H9 (cell line): ENCODE measurements around the gene PBOV1. TPM values are rescaled to one million over a fixed set of nuclear protein-coding genes. Genes with fewer than 3 reads are reported as not detected.

Experiments used
- DNase-seq: peaks from one replicate; pipeline ENCODE4 v3.0.0-alpha.2; 2017
- H2AFZ ChIP-seq: one replicate; pipeline ENCODE4 v1.6.1; 2013; ENCODE audit warnings: mild to moderate bottlenecking, low read length, control low read depth, moderate library complexity
- H2AK5ac ChIP-seq: 2 replicates; pipeline ENCODE4 v1.6.1; 2013; ENCODE audit warnings: low read length, control low read depth, mixed read lengths; ENCODE audit not compliant: insufficient read length
- H2BK120ac ChIP-seq: one replicate; pipeline ENCODE4 v1.6.1; 2013; ENCODE audit warnings: low read depth, mild to moderate bottlenecking, low read length, control low read depth, inconsistent platforms; ENCODE audit not compliant: poor library complexity, severe bottlenecking
- H2BK12ac ChIP-seq: 2 replicates; pipeline ENCODE4 v1.6.1; 2013; ENCODE audit warnings: low read length, control low read depth, mixed read lengths, low read depth; ENCODE audit not compliant: insufficient read length
- H2BK15ac ChIP-seq: 2 replicates; pipeline ENCODE4 v1.6.1; 2013; ENCODE audit warnings: low read depth, low read length, control low read depth
- H2BK20ac ChIP-seq: one replicate; pipeline ENCODE4 v1.6.1; 2013; ENCODE audit warnings: low read depth, mild to moderate bottlenecking, low read length, control low read depth, inconsistent platforms; ENCODE audit not compliant: poor library complexity, severe bottlenecking
- H2BK5ac ChIP-seq: 2 replicates; pipeline ENCODE4 v1.6.1; 2013; ENCODE audit warnings: low read length, control low read depth, mixed read lengths; ENCODE audit not compliant: insufficient read length
- H3K14ac ChIP-seq: 2 replicates; pipeline ENCODE4 v1.6.1; 2013; ENCODE audit warnings: low read length, control low read depth; ENCODE audit not compliant: insufficient read depth
- H3K18ac ChIP-seq: 2 replicates; pipeline ENCODE4 v1.6.1; 2013; ENCODE audit warnings: low read depth, mild to moderate bottlenecking, mixed read lengths, low read length, control low read depth; ENCODE audit not compliant: insufficient read length
- H3K23ac ChIP-seq: 2 replicates; pipeline ENCODE4 v1.6.1; 2013; ENCODE audit warnings: low read length, control low read depth, mixed read lengths, low read depth; ENCODE audit not compliant: insufficient read length
- H3K23me2 ChIP-seq: 2 replicates; pipeline ENCODE4 v1.6.1; 2013; ENCODE audit warnings: low read depth, mild to moderate bottlenecking, mixed read lengths, low read length, control low read depth; ENCODE audit not compliant: insufficient read length, poor library complexity, severe bottlenecking
- H3K27ac ChIP-seq: 2 replicates; pipeline ENCODE4 v1.5.1; 2013; ENCODE audit warnings: low read length, control low read depth, mixed read lengths, low read depth; ENCODE audit not compliant: insufficient read length
- H3K27me3 ChIP-seq: 2 replicates; pipeline ENCODE4 v1.6.1; 2013; ENCODE audit warnings: low read length, control low read depth, inconsistent platforms; ENCODE audit not compliant: insufficient read depth
- H3K4ac ChIP-seq: 2 replicates; pipeline ENCODE4 v1.6.1; 2013; ENCODE audit warnings: low read depth, mild to moderate bottlenecking, control low read depth, inconsistent platforms, low read length, moderate library complexity
- H3K4me1 ChIP-seq: 2 replicates; pipeline ENCODE4 v1.6.1; 2013; ENCODE audit warnings: low read length, control low read depth, inconsistent platforms; ENCODE audit not compliant: insufficient read depth
- H3K4me2 ChIP-seq: 2 replicates; pipeline ENCODE4 v1.6.1; 2013; ENCODE audit warnings: low read length, control low read depth, mixed read lengths; ENCODE audit not compliant: insufficient read length, insufficient read depth
- H3K56ac ChIP-seq: 2 replicates; pipeline ENCODE4 v1.6.1; 2013; ENCODE audit warnings: low read depth, mild to moderate bottlenecking, mixed read lengths, low read length, control low read depth; ENCODE audit not compliant: insufficient read length
- H3K79me1 ChIP-seq: 2 replicates; pipeline ENCODE4 v1.6.1; 2013; ENCODE audit warnings: low read depth, mild to moderate bottlenecking, moderate library complexity, low read length, control low read depth, inconsistent platforms; ENCODE audit not compliant: insufficient read depth, poor library complexity, severe bottlenecking
- H3K79me2 ChIP-seq: 2 replicates; pipeline ENCODE4 v1.6.1; 2013; ENCODE audit warnings: low read length, control low read depth, inconsistent platforms; ENCODE audit not compliant: insufficient read depth
- H3K9ac ChIP-seq: 2 replicates; pipeline ENCODE4 v1.6.1; 2013; ENCODE audit warnings: low read length, control low read depth, mixed read lengths; ENCODE audit not compliant: insufficient read length; ENCODE audit errors: extremely low read depth
- H3K9me3 ChIP-seq: one replicate; pipeline ENCODE4 v1.6.1; 2013; ENCODE audit warnings: low read depth, low read length, inconsistent platforms; ENCODE audit not compliant: control insufficient read depth
- H3T11ph ChIP-seq: one replicate; pipeline ENCODE4 v1.6.1; 2013; ENCODE audit warnings: mild to moderate bottlenecking, low read length, control low read depth, inconsistent platforms
- H4K20me1 ChIP-seq: one replicate; pipeline ENCODE4 v1.6.1; 2013; ENCODE audit not compliant: control insufficient read depth, insufficient read length, insufficient read depth
- H4K5ac ChIP-seq: 2 replicates; pipeline ENCODE4 v1.6.1; 2013; ENCODE audit warnings: low read depth, mild to moderate bottlenecking, mixed read lengths, low read length, control low read depth; ENCODE audit not compliant: insufficient read length
- H4K8ac ChIP-seq: replicated peaks from 2 replicates; pipeline ENCODE4 v1.6.1; 2013; ENCODE audit warnings: low read length, control low read depth, mixed read lengths, low read depth; ENCODE audit not compliant: insufficient read length
- H4K91ac ChIP-seq: 2 replicates; pipeline ENCODE4 v1.6.1; 2013; ENCODE audit warnings: low read depth, mild to moderate bottlenecking, moderate library complexity, mixed read lengths, low read length, control low read depth; ENCODE audit not compliant: insufficient read length
- H3K27ac Mint-ChIP-seq, 3 experiments: 2 replicates in 2 of 3; 3 replicates in 1 of 3; pipeline ENCODE4 v1.8.0; 2020 to 2021; ENCODE audit warnings: mixed read lengths in 3 of 3, mild to moderate bottlenecking in 1 of 3, moderate library complexity in 1 of 3
- H3K27me3 Mint-ChIP-seq: 2 replicates; pipeline ENCODE4 v1.8.0; 2021; ENCODE audit warnings: low read depth, mild to moderate bottlenecking, moderate library complexity, mixed read lengths
- H3K36me3 Mint-ChIP-seq, 3 experiments: 2 replicates in 2 of 3; 3 replicates in 1 of 3; pipeline ENCODE4 v1.8.0; 2020 to 2021; ENCODE audit warnings: low read depth in 3 of 3, mixed read lengths in 3 of 3; ENCODE audit not compliant: insufficient read depth in 1 of 3
- H3K4me1 Mint-ChIP-seq, 2 experiments: 2 replicates each; pipeline ENCODE4 v1.8.0; 2020; ENCODE audit warnings: mixed read lengths in 2 of 2
- H3K4me3 Mint-ChIP-seq, 2 experiments: 2 replicates in 1 of 2; 3 replicates in 1 of 2; pipeline ENCODE4 v1.8.0; 2020 to 2021; ENCODE audit warnings: mild to moderate bottlenecking in 2 of 2, mixed read lengths in 2 of 2, moderate library complexity in 1 of 2
- H3K9me3 Mint-ChIP-seq, 2 experiments: 2 replicates in 1 of 2; 3 replicates in 1 of 2; pipeline ENCODE4 v1.8.0; 2020; ENCODE audit warnings: mild to moderate bottlenecking in 2 of 2, mixed read lengths in 2 of 2, moderate library complexity in 1 of 2
- CTCF ChIP-seq: fragments of 200-600 bp; sonication (generic); conservative IDR thresholded peaks from 3 replicates; pipeline ENCODE4 v1.8.0; 2021; ENCODE audit warnings: antibody characterized with exemption, mild to moderate bottlenecking
- WGBS: extraction: QIAGEN DNeasy Blood & Tissue Kit; methylation state at CpG from one replicate; pipeline ENCODE4 v1.1.7; 2013; ENCODE audit warnings: missing lambda C conversion rate, low lambda C conversion rate, mixed read lengths; ENCODE audit not compliant: insufficient read length; ENCODE audit errors: extremely low coverage; 5-methylcytosine and 5-hydroxymethylcytosine counted together
- total RNA-seq: library from RNA; stranded (reverse); gene quantifications from 2 replicates; pipeline ENCODE4 v1.2.1, GENCODE V29; 2021

PBOV1 gene
- total RNA-seq, 1 experiment from 2014 or later = not detected

- H2BK120ac ChIP-seq = no peak overlapping the region
- H2AK5ac ChIP-seq = no peak overlapping the region
- H2BK5ac ChIP-seq = no peak overlapping the region
- no peak for TF ChIP-seq CTCF
- H4K8ac ChIP-seq = no peak overlapping the region
- H3K9me3 ChIP-seq = no peaks in the 10 kb centered on the region
- Mint-ChIP-seq H3K4me1 (peaks cover 2 to 14% of the 10 kb centered on the region in 2 experiments), H3K4me3 (no peak overlapping the region), H3K36me3 (peaks cover 21 to 34% (median 30%) of the 10 kb centered on the region in 3 experiments), H3K9me3 (peaks cover 23 to 26% of the 10 kb centered on the region in 2 experiments), H3K27ac (no peak overlapping the region), H3K27me3 (no peaks in the 10 kb centered on the region; the same call in 1 of the 2 replicates)
- no peak for DNase-seq
- no peak overlapping the region for H3K18ac ChIP-seq
- no peak overlapping the region for H3K23ac ChIP-seq
- H2AFZ ChIP-seq = no peak overlapping the region
- no peak overlapping the region for H2BK15ac ChIP-seq
- no peak overlapping the region for H3K9ac ChIP-seq
- no peaks in the 10 kb centered on the region for H3K4me1 ChIP-seq
- no CpG with 5 or more reads among the region's 2 CpGs for WGBS
- H3K27ac ChIP-seq = no peak overlapping the region
- H3K23me2 ChIP-seq = no peaks in the 10 kb centered on the region
- no peak overlapping the region for H4K5ac ChIP-seq
- H3K4me2 ChIP-seq = no peak overlapping the region
- no peak overlapping the region for H3K14ac ChIP-seq
- no peaks in the 10 kb centered on the region for H4K20me1 ChIP-seq
- no peak overlapping the region for H3T11ph ChIP-seq
- H2BK12ac ChIP-seq = no peak overlapping the region
- H3K79me1 ChIP-seq = no peaks in the 10 kb centered on the region
- no peak overlapping the region for H3K56ac ChIP-seq
- no peak overlapping the region for H2BK20ac ChIP-seq
- H3K27me3 ChIP-seq = no peaks in the 10 kb centered on the region
- H3K79me2 ChIP-seq = no peaks in the 10 kb centered on the region
- H4K91ac ChIP-seq = no peak overlapping the region
- no peak overlapping the region for H3K4ac ChIP-seq
Observed at GRCh38 chr6:138176652-138177232, 41.5 kb downstream of the PBOV1 start.
